HEK293 (cell line): ENCODE measurements around the gene CCDC27.

ENCODE experiments used
- CTCF ChIA-PET: fragments of 350-600 bp; formaldehyde crosslinking; extraction: SDS; loops from one replicate; lab custom pipeline; 2021; ENCODE audit warnings: antibody characterized with exemption; lab: Yijun Ruan, JAX
- POLR2A ChIA-PET: fragments of 300-600 bp; formaldehyde crosslinking; extraction: SDS; loops from one replicate; lab custom pipeline; 2020; ENCODE audit warnings: antibody characterized with exemption, inconsistent platforms; lab: Yijun Ruan, JAX
- H3K27ac ChIP-seq: fragments of 200-500 bp; sonication (Bioruptor generic); 2 replicates; pipeline ENCODE4 v1.5.1; 2014; ENCODE audit warnings: low read depth, low read length, control low read depth, inconsistent platforms; ENCODE audit errors: extremely low read depth
- H3K36me3 ChIP-seq, 2 experiments: fragments of 200-500 bp in 1 of 2; sonication (Bioruptor generic) in 1 of 2; 1 replicate in 1 of 2; 2 replicates in 1 of 2; pipeline ENCODE4 v1.5.1; 2014 to 2017; ENCODE audit warnings: inconsistent platforms in 2 of 2, low read length in 2 of 2; ENCODE audit not compliant: control insufficient read depth in 2 of 2, insufficient read depth in 1 of 2
- H3K4me1 ChIP-seq: fragments of 200-500 bp; sonication (Bioruptor generic); 2 replicates; pipeline ENCODE4 v1.5.1; 2014; ENCODE audit warnings: mild to moderate bottlenecking, low read length, inconsistent platforms; ENCODE audit not compliant: control insufficient read depth, insufficient read depth
- H3K4me3 ChIP-seq: 2 replicates; pipeline ENCODE4 v1.5.1; 2011; ENCODE audit warnings: low read depth, mild to moderate bottlenecking, control low read depth, low read length, moderate library complexity
- H3K9me3 ChIP-seq: fragments of 200-500 bp; sonication (Bioruptor generic); 2 replicates; pipeline ENCODE4 v1.5.1; 2014; ENCODE audit warnings: low read depth, low read length, inconsistent platforms; ENCODE audit not compliant: control insufficient read depth, insufficient read depth
- GLIS2 ChIP-seq: fragments of 450-650 bp; formaldehyde crosslinking; IDR thresholded peaks from 2 replicates; pipeline ENCODE4 v1.5.1; 2016; ENCODE audit warnings: missing biosample characterization, missing genetic modification characterization
- OVOL3 ChIP-seq: fragments of 450-650 bp; formaldehyde crosslinking; IDR thresholded peaks from 2 replicates; pipeline ENCODE4 v1.5.1; 2016; ENCODE audit warnings: missing biosample characterization, missing genetic modification characterization
- SCRT2 ChIP-seq: fragments of 450-650 bp; formaldehyde crosslinking; IDR thresholded peaks from 2 replicates; pipeline ENCODE4 v1.5.1; 2016; ENCODE audit warnings: missing biosample characterization, missing genetic modification characterization
- YY1 ChIP-seq: fragments of 450-650 bp; formaldehyde crosslinking; IDR thresholded peaks from 2 replicates; pipeline ENCODE4 v1.5.1; 2018; ENCODE audit warnings: missing biosample characterization, missing genetic modification characterization
- ZNF311 ChIP-seq: fragments of 450-650 bp; formaldehyde crosslinking; IDR thresholded peaks from 2 replicates; pipeline ENCODE4 v1.5.1; 2017; ENCODE audit warnings: missing biosample characterization, missing genetic modification characterization, borderline replicate concordance
- ZNF48 ChIP-seq: fragments of 450-650 bp; formaldehyde crosslinking; IDR thresholded peaks from 2 replicates; pipeline ENCODE4 v1.5.1; 2016; ENCODE audit warnings: missing biosample characterization, missing genetic modification characterization
- ZNF560 ChIP-seq: fragments of 450-650 bp; formaldehyde crosslinking; IDR thresholded peaks from 2 replicates; pipeline ENCODE4 v1.5.1; 2017; ENCODE audit warnings: missing biosample characterization, missing genetic modification characterization, borderline replicate concordance
- ZNF621 ChIP-seq: fragments of 450-650 bp; formaldehyde crosslinking; IDR thresholded peaks from 2 replicates; pipeline ENCODE4 v1.5.1; 2017; ENCODE audit warnings: missing biosample characterization, missing genetic modification characterization
- ZNF664 ChIP-seq: fragments of 450-650 bp; formaldehyde crosslinking; IDR thresholded peaks from 2 replicates; pipeline ENCODE4 v1.5.1; 2016; ENCODE audit warnings: missing biosample characterization, missing genetic modification characterization
- ZNF670 ChIP-seq: fragments of 450-650 bp; formaldehyde crosslinking; IDR thresholded peaks from 2 replicates; pipeline ENCODE4 v1.5.1; 2016; ENCODE audit warnings: missing biosample characterization, missing genetic modification characterization, low read depth
- ZNF76 ChIP-seq: fragments of 450-650 bp; formaldehyde crosslinking; IDR thresholded peaks from 2 replicates; pipeline ENCODE4; 2016; ENCODE audit warnings: low read depth, missing biosample characterization, missing genetic modification characterization, borderline replicate concordance
- TF ChIP-seq, protein P1 (sequence below): fragments of 450-650 bp; formaldehyde crosslinking; IDR thresholded peaks from 2 replicates; pipeline ENCODE4 v1.5.1; 2017; ENCODE audit warnings: missing biosample characterization, missing genetic modification characterization
- TF ChIP-seq, protein P2 (sequence below): fragments of 450-650 bp; formaldehyde crosslinking; IDR thresholded peaks from 2 replicates; pipeline ENCODE4 v1.5.1; 2016; ENCODE audit warnings: missing biosample characterization, missing genetic modification characterization
- TF ChIP-seq, protein P3 (sequence below): fragments of 450-650 bp; formaldehyde crosslinking; IDR thresholded peaks from 2 replicates; pipeline ENCODE4 v1.5.1; 2016; ENCODE audit warnings: missing biosample characterization, missing genetic modification characterization

Gene CCDC27

DNA sequence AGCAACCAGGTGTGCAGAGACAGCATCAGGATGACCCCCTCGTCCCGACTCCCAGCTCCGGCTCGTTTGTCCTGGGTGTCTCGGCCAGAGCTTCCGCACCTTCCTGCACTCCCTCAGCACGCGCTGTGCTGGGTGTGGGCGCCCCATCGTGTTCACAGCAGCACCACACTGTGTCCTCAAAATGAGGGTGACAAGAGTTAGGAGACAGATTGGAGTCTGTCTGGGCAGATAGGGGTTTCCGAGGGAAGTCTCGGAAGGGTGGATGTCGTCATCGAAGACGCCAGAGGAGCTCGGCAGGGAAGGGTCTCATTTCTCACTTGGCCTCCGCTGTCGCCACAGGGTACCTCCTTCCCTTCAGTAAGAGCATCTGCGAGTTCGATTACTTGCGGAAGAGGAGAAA lies 4.1 kb downstream of the CCDC27 start:
- H3K27ac ChIP-seq, result no peak overlapping the region
- ChIA-PET CTCF (no interaction called here), POLR2A (no interaction called here)
- H3K4me1 ChIP-seq, result no peaks in the 10 kb centered on the region
- no peaks in the 10 kb centered on the region for H3K9me3 ChIP-seq
- no peaks in the 10 kb centered on the region for H3K36me3 ChIP-seq
- TF ChIP-seq, protein P1, sequence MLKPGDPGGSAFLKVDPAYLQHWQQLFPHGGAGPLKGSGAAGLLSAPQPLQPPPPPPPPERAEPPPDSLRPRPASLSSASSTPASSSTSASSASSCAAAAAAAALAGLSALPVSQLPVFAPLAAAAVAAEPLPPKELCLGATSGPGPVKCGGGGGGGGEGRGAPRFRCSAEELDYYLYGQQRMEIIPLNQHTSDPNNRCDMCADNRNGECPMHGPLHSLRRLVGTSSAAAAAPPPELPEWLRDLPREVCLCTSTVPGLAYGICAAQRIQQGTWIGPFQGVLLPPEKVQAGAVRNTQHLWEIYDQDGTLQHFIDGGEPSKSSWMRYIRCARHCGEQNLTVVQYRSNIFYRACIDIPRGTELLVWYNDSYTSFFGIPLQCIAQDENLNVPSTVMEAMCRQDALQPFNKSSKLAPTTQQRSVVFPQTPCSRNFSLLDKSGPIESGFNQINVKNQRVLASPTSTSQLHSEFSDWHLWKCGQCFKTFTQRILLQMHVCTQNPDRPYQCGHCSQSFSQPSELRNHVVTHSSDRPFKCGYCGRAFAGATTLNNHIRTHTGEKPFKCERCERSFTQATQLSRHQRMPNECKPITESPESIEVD (tag by site-specific recombination), result no peak
- TF ChIP-seq GLIS2 (no peak), ZNF48 (tag by site-specific recombination) (no peak), ZNF560 (tag by site-specific recombination) (no peak), ZNF311 (no peak), ZNF670 (no peak)
- H3K4me3 ChIP-seq, result no peak overlapping the region

DNA sequence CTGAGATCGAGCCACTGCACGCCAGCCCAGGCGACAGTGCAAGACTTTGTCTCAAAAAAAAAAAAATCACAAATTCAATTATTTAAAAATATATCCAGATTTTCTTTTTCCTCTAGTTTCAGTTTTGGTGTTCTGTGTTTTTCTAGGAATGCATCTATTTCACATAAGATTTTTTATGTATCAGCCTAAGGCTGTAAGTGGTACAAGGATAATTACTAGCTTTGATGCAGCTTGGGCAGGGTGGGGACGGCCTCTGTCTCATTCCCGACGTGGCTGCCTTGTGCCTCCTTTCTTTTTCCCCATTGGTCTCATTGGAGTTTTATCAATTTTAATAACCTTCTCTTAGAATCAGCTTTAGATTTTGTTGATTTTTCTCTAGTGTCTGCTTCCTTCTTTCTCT lies 6.9 kb downstream of the CCDC27 start:
- H3K4me3 ChIP-seq, result no peak overlapping the region
- POLR2A ChIA-PET, result no interaction called here
- H3K27ac ChIP-seq, result no peak overlapping the region
- TF ChIP-seq ZNF664 (tag by site-specific recombination), result no peak
- TF ChIP-seq ZNF621 (tag by site-specific recombination), result no peak
- TF ChIP-seq OVOL3 (tag by site-specific recombination), result no peak
- TF ChIP-seq, protein P2, sequence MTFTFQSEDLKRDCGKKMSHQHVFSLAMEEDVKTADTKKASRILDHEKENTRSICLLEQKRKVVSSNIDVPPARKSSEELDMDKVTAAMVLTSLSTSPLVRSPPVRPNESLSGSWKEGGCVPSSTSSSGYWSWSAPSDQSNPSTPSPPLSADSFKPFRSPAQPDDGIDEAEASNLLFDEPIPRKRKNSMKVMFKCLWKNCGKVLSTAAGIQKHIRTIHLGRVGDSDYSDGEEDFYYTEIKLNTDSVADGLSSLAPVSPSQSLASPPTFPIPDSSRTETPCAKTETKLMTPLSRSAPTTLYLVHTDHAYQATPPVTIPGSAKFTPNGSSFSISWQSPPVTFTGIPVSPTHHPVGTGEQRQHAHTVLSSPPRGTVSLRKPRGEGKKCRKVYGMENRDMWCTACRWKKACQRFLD (tag by site-specific recombination), result no peak
- no peak for TF ChIP-seq YY1
- TF ChIP-seq ZNF76 (tag by site-specific recombination), result no peak
- TF ChIP-seq, protein P3, sequence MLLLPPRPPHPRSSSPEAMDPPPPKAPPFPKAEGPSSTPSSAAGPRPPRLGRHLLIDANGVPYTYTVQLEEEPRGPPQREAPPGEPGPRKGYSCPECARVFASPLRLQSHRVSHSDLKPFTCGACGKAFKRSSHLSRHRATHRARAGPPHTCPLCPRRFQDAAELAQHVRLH (tag by site-specific recombination), result no peak
- no peaks in the 10 kb centered on the region for H3K36me3 ChIP-seq
- CTCF ChIA-PET, result interaction anchor here (1.1 kb wide), 1 partner anchor 140 kb away, joined by 3 read pairs; no protein-coding TSS in a partner anchor
- no peaks in the 10 kb centered on the region for H3K4me1 ChIP-seq
- no peaks in the 10 kb centered on the region for H3K9me3 ChIP-seq

DNA sequence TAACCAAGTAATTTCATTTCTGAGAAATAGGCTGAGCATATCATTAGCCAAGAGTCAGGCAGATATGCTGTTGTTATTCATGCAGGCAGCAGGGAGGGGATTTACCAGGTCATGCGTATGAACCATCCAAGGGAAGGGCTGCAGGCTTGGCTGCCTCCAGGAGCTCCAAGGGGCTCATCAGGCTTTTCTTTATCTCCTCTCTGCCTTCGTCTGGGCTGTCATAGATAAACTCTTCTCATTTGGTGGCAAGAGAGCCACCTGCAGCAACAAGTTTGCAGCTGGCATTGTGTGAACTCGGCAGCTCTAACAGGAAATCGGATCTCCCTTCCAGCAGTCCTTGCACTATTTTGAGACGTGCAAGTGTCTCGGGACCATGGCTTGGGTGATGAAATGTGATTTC lies 7.5 kb downstream of the CCDC27 start:
- no peak overlapping the region for H3K4me3 ChIP-seq
- H3K4me1 ChIP-seq, result no peaks in the 10 kb centered on the region
- no peak overlapping the region for H3K27ac ChIP-seq
- no peaks in the 10 kb centered on the region for H3K36me3 ChIP-seq
- no peaks in the 10 kb centered on the region for H3K9me3 ChIP-seq
- POLR2A ChIA-PET, result no interaction called here
- TF ChIP-seq, protein P2 (tag by site-specific recombination), result no peak
- TF ChIP-seq SCRT2 (tag by site-specific recombination), result 0 out of 2 replicates have a peak, but pooled peaks have one; percentile 20
- TF ChIP-seq, all 188 proteins: peak for 1
- CTCF ChIA-PET, result interaction anchor here (1.1 kb wide), 1 partner anchor 141 kb away, joined by 3 read pairs; no protein-coding TSS in a partner anchor
